H1 (cell line): ENCODE data around the gene KLHL3. TPM values are rescaled to one million over a fixed set of nuclear protein-coding genes. Genes with fewer than 3 reads are reported as not detected.

Experiments
- CTBP2 ChIP-seq: IDR thresholded peaks from 2 replicates; pipeline ENCODE4 v1.7.0; 2011; ENCODE audit warnings: borderline replicate concordance, mild to moderate bottlenecking, moderate library complexity, mixed read lengths, low read length; ENCODE audit not compliant: insufficient read depth, insufficient read length
- FOSL1 ChIP-seq: IDR thresholded peaks from 2 replicates; pipeline ENCODE4 v1.6.1; 2011; ENCODE audit warnings: mild to moderate bottlenecking, low read depth, low read length, moderate library complexity; ENCODE audit not compliant: insufficient read depth
- RBBP5 ChIP-seq: IDR thresholded peaks from 2 replicates; pipeline ENCODE4 v1.7.1; 2012; ENCODE audit warnings: low read depth, mild to moderate bottlenecking, inconsistent platforms, low read length, moderate library complexity, borderline replicate concordance
- SIX5 ChIP-seq: IDR thresholded peaks from 2 replicates; pipeline ENCODE4 v1.6.1; 2011; ENCODE audit warnings: mild to moderate bottlenecking, low read depth, low read length
- SUZ12 ChIP-seq: fragments of 200-600 bp; sonication (generic); IDR thresholded peaks from 2 replicates; pipeline ENCODE4 v1.6.1; 2012; ENCODE audit warnings: mild to moderate bottlenecking, inconsistent platforms, low read length, moderate library complexity, mixed read lengths
- polyA plus RNA-seq, 7 experiments: library from polyadenylated mRNA; depleted of rRNA in 3 of 7; stranded (reverse) in 5 of 7; unstranded in 2 of 7; fragments of >200 nt in 5 of 7; fragments of 200-250 nt in 2 of 7; gene quantifications; 1 replicate in 5 of 7; 2 replicates in 1 of 7; 4 replicates in 1 of 7; pipeline versions ENCODE4 v1.2.1 to v1.2.3, GENCODE V29; 2011 to 2013; ENCODE audit warnings: missing spikeins in 2 of 7, mixed read lengths in 2 of 7
- total RNA-seq: library from RNA; stranded (reverse); fragmentation: NEBNext Ultra II Directional; extraction: Animal tissue kit (Norgen Biotek cat#: 25700); gene quantifications from 2 replicates; pipeline ENCODE4 v1.2.1, GENCODE V29; 2021
- TF ChIP-seq, protein P1 (sequence below): IDR thresholded peaks from 2 replicates; pipeline ENCODE4 v1.6.1; 2011; ENCODE audit warnings: low read depth, mild to moderate bottlenecking, low read length; ENCODE audit not compliant: insufficient read depth

The KLHL3 gene
- total and polyA plus RNA-seq, 2 of the 8 experiments (the other 6 are each of a cell fraction or from before 2014, with no cell fraction given): 7.4 to 13.7 TPM

DNA sequence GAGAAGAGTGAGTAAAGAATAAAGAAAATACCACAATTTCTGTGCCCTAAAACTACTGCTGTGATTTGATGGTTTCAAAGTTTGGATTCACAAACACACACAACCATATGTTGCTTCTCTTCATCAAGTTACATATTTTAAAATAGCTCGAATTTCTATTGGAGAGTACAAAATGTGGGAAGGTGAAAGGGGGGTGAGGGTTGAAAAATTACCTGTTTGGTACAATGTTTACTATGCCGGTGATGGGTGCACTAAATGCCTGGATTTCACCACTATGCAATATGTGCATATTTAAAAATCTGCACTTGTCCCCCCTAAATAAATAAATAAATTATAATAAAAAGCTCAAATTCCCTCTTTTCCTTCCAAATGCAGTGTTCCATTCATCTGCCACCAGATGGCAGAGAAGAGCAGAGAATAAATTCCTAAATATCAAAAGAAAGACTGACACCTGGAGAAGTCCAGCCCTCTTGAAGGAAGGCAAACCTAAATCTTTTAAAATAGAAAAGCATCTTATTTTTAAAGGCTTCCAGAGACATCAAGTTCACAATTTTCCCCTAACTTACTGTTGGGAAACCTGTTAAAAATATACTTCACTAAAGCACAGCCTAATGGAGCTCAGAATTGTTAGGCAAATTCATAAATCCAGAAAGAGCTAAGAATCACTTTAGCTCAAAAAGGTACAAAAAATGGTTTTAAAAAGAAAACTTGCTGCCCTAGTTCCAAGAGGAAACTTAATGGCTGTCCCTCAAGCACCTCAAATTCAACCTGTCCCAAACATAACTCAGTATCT is 43.1 kb upstream of the KLHL3 start (continued):
- TF ChIP-seq SUZ12 (no peak), RBBP5 (no peak), SIX5 (no peak), FOSL1 (no peak), CTBP2 (no peak)
- TF ChIP-seq, protein P1, sequence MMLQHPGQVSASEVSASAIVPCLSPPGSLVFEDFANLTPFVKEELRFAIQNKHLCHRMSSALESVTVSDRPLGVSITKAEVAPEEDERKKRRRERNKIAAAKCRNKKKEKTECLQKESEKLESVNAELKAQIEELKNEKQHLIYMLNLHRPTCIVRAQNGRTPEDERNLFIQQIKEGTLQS: no peak
